ENCODE data around the gene GBP1.

GBP1 gene

GRCh38 chr1:89044970-89045721 is 19.9 kb downstream of the GBP1 start:
- H3K4me3 ChIP-seq (ENCODE audit: low read length), result no peak overlapping the region
- no peak for TF ChIP-seq CTCF (IDR thresholded peaks at IDR 0.05; ENCODE audit: insufficient read depth, low read depth, low read length, missing control alignments)
- DNase-seq (ENCODE audit: low read depth), result no peak

GRCh38 chr1:89043940-89044339 is 21.1 kb downstream of the GBP1 start:
- H3K4me3 ChIP-seq (ENCODE audit: low read length), result no peak overlapping the region
- TF ChIP-seq CTCF (IDR thresholded peaks at IDR 0.05; ENCODE audit: insufficient read depth, low read depth, low read length, missing control alignments), result no peak
- no peak for DNase-seq (ENCODE audit: low read depth)

GRCh38 chr1:89042491-89042890 is 22.5 kb downstream of the GBP1 start:
- no peak for TF ChIP-seq CTCF (IDR thresholded peaks at IDR 0.05; ENCODE audit: insufficient read depth, low read depth, low read length, missing control alignments)
- no peak overlapping the region for H3K4me3 ChIP-seq (ENCODE audit: low read length)
- DNase-seq (ENCODE audit: low read depth), result no peak

GRCh38 chr1:89041721-89042120 is 23.3 kb downstream of the GBP1 start:
- no peak overlapping the region for H3K4me3 ChIP-seq (ENCODE audit: low read length)
- DNase-seq (ENCODE audit: low read depth), result peak; percentile 17
- TF ChIP-seq CTCF (IDR thresholded peaks at IDR 0.05; ENCODE audit: insufficient read depth, low read depth, low read length, missing control alignments), result no peak

- DNase-seq (ENCODE audit: low read depth), result peak; percentile 78
- no peak for TF ChIP-seq CTCF (IDR thresholded peaks at IDR 0.05; ENCODE audit: insufficient read depth, low read depth, low read length, missing control alignments)
Observed at GRCh38 chr1:89041119-89041641, 23.8 kb downstream of the GBP1 start.

GRCh38 chr1:89040315-89040626 is 24.7 kb downstream of the GBP1 start:
- H3K4me3 ChIP-seq (ENCODE audit: low read length), result no peak overlapping the region
- DNase-seq (ENCODE audit: low read depth), result no peak
- TF ChIP-seq CTCF (IDR thresholded peaks at IDR 0.05; ENCODE audit: insufficient read depth, low read depth, low read length, missing control alignments), result no peak

More at GRCh38 chr1:89041119-89041641, 23.8 kb downstream of the GBP1 start:
- H3K4me3 ChIP-seq (ENCODE audit: low read length), result no peak overlapping the region

GRCh38 chr1:89037186-89037585 is 27.8 kb downstream of the GBP1 start:
- no peak overlapping the region for H3K4me3 ChIP-seq (ENCODE audit: low read length)
- DNase-seq (ENCODE audit: low read depth), result no peak

More at GRCh38 chr1:89037186-89037585, 27.8 kb downstream of the GBP1 start:
- no peak for TF ChIP-seq CTCF (IDR thresholded peaks at IDR 0.05; ENCODE audit: insufficient read depth, low read depth, low read length, missing control alignments)

Measured in epithelial cell of esophagus (primary cell).